GM19372 (cell line): ENCODE results near the gene CSNK2A1.
"Not testable (repeated sequence)": the region's sequence is repeated elsewhere in the genome, so short reads cannot be mapped to it uniquely, and the experiment has no call there.

ENCODE experiments used
- ATAC-seq: cut with Tn5 transposase; IDR thresholded peaks from one replicate; pipeline ENCODE4 v1.9.1; 2021; ENCODE audit warnings: mild to moderate bottlenecking, low read depth, moderate library complexity; ENCODE audit not compliant: unreplicated experiment

The CSNK2A1 gene

GRCh38 chr20:543369-544152 is at the start of gene CSNK2A1:
TSS of gene CSNK2A1 (minus strand) at chr20:543790. CDS start at chr20:508551, 35,239 bp downstream.
- ATAC-seq, result peak; percentile 95

GRCh38 chr20:592506-592905 is 48.9 kb upstream of the CSNK2A1 start:
- ATAC-seq, result no peak

DNA sequence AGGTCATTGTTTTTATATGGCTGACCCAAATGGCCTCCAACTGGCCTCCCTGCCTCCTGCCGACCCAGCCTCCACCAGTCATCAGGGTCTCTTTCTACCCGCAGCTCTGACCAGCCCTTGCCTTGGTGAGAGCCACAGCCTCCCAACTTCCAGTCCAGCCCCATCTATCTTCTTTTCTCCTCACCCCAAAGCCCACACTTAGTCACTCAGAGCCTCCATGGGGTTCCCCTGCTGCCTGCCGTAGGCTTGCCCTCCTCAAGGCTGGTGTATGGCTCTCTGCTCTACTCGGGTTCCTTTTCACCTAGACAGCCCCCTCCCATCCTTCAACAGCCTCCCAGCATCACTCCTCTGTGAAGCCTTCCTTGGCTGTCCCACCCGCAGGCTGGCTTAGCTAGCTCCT is 48.4 kb upstream of the CSNK2A1 start:
- no peak for ATAC-seq

- no peak for ATAC-seq
These were observed 45.5 kb upstream of the CSNK2A1 start for GRCh38 chr20:588932-589672.

DNA sequence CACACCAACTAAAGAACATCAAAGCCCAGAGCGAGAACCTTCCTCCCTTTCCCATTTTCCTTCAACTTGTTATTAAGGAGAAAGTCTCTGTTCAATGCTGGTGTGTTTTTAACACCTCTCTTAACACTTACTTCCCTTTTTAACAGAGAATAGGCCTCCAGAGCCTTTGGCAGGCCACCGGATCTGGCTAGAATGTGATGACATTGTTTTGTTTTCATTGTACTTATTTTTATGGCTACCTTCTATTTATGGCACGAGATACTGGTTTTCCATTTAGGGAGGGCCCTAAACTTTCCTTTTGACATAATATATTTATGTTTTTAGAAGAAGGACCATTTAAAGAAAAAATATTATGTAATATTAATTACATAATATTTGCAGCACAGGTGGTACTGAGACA is 44.9 kb upstream of the CSNK2A1 start:
- ATAC-seq, result no peak

DNA sequence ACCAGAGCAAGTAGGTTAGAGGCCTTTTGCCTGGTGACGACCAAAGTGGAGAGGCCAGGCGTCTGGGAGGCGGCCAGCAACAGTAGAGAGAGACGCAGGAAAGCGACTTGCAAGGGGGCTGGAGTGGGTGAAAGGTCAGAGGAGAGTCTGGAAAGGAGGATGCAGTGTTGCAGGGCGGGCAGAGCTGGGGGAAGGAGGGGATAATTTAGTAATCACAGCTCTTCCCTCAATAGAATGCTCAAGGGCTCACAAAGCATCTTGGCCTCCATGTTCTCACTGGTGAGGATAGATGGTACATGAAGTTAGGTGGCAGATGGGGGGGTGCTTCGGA is 41.3 kb upstream of the CSNK2A1 start:
- no peak for ATAC-seq

DNA sequence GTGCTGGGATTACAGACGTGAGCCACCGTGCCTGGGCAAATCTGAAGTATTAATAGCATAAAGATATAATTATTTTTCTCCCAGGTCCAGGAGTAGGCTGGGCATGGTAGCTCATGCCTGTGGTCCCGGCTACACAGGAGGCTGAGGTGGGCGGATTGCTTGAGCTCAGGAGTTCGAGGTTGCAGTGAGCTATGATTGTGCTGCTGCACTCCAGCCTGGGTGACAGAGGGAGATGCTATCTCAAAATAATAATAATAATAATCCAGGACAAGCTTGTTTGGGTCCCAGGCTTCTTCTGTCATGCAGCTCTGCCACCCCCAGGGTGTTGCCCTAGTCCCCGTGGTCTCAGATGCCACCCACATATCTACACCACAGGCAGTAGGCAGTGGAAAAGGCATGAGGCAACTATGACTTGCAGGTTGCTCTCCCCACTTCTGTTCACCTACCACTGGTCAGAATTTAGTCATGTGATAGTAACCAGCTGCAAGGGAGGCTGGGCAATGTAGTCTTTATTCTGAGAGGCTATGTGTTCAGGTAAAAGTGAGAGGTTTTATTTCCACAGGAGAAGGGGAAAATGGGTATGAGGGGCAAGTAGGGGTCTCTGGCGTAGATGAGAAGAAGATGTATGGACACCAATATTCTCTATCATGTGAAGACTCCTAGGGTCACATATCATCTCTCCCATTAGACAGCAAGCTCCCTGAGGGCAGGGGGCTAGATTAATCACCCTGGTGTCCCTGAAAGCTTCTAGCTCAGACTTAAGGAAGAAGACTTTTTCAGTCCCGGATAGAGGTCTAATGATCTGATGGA is 40.8 kb upstream of the CSNK2A1 start:
- ATAC-seq, result no peak

GRCh38 chr20:582204-582603 is 38.6 kb upstream of the CSNK2A1 start:
- ATAC-seq, result no peak

DNA sequence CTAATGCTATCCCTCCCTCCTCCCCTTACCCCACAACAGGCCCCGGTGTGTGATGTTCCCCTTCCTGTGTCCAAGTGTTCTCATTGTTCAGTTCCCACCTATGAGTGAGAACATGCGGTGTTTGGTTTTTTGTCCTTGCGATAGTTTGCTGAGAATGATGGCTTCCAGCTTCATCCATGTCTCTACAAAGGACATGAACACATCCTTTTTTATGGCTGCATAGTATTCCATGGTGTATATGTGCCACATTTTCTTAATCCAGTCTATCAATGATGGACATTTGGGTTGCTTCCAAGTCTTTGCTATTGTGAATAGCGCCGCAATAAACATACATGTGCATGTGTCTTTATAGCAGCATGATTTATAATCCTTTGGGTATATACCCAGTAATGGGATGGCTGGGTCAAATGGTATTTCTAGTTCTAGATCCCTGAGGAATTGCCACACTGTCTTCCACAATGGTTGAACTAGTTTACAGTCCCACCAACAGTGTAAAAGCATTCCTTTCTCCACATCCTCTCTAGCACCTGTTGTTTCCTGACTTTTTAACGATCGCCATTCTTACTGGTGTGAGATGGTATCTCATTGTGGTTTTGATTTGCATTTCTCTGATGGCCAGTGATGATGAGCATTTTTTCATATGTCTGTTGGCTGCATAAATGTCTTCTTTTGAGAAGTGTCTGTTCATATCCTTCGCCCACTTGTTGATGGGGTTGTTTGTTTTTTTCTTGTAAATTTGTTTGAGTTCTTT is 35.5 kb upstream of the CSNK2A1 start:
- not testable (repeated sequence) for ATAC-seq

- ATAC-seq, result no peak
These were observed 33.7 kb upstream of the CSNK2A1 start for GRCh38 chr20:577167-577791.

DNA sequence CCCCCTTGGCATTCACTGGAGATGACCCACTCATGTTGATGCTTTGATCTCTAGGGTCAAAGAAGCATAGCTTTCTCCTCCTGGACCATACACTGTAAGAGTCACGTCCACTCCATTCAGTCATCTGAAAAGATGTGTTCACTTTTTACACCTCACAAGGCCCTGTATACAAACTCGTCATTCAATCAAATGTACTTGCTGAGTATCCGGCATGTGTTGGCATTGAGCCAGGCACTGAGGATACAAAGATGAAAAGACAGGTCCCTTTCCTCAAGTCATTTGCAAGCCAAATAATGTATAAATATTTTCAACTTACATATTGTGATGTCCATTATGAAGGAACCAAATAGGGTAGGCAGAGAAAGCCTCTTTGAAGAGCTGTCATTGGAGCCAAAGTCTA is 32.6 kb upstream of the CSNK2A1 start:
- ATAC-seq, result no peak

DNA sequence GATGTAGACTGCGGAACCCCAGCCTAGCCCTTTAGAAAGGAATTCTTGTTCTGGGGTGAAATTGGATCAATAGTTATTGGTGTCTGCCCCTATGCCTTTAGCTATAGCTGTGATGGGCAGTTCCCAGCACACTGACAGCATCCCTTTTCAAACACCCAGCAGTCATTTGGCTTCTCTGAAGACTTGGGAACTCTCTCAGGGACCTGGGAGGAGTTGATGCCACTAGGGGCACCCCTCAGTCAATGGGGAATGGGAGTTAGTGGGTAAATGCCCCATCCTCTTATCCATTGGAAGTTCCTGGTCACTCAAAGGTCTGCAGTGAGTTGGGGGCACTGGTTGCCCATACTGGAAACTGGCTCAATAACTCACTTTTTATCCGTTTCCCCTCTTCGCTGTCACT is 31.6 kb upstream of the CSNK2A1 start:
- ATAC-seq, result no peak

- ATAC-seq, result no peak
These were observed 30.8 kb upstream of the CSNK2A1 start for GRCh38 chr20:574297-574942.

GRCh38 chr20:573414-574296 is 30.1 kb upstream of the CSNK2A1 start:
- ATAC-seq, result no peak

DNA sequence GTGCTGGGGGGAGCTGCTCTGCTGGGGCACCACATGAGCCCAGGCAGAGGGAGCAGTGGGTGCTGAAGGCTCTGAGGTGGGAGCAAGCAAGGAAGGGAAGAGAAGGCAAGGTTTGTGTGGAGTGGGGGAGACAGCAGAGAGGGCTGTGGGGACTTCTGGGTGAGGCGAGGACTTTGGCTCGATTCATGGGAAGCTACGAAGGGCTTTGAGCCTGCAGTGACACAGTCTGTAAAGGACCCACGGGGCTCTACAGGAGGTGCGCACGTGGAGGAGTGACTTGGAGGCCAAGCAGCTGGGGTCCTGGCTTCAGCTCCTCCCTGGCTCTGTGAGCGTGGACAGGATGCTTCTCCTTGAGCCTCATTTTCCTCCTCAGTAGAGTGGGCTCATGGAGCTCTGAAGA is 29.1 kb upstream of the CSNK2A1 start:
- no peak for ATAC-seq

- ATAC-seq, result no peak
These were observed 28.3 kb upstream of the CSNK2A1 start for GRCh38 chr20:571754-572441.

GRCh38 chr20:568673-569415 is 25.3 kb upstream of the CSNK2A1 start:
- ATAC-seq, result no peak
